GM18870 (cell line): ENCODE results near the gene PEX5.

Experiments
- ATAC-seq: cut with Tn5 transposase; IDR thresholded peaks from one replicate; pipeline ENCODE4 v1.9.1; 2021; ENCODE audit warnings: moderate library complexity; ENCODE audit not compliant: unreplicated experiment

Gene PEX5

DNA sequence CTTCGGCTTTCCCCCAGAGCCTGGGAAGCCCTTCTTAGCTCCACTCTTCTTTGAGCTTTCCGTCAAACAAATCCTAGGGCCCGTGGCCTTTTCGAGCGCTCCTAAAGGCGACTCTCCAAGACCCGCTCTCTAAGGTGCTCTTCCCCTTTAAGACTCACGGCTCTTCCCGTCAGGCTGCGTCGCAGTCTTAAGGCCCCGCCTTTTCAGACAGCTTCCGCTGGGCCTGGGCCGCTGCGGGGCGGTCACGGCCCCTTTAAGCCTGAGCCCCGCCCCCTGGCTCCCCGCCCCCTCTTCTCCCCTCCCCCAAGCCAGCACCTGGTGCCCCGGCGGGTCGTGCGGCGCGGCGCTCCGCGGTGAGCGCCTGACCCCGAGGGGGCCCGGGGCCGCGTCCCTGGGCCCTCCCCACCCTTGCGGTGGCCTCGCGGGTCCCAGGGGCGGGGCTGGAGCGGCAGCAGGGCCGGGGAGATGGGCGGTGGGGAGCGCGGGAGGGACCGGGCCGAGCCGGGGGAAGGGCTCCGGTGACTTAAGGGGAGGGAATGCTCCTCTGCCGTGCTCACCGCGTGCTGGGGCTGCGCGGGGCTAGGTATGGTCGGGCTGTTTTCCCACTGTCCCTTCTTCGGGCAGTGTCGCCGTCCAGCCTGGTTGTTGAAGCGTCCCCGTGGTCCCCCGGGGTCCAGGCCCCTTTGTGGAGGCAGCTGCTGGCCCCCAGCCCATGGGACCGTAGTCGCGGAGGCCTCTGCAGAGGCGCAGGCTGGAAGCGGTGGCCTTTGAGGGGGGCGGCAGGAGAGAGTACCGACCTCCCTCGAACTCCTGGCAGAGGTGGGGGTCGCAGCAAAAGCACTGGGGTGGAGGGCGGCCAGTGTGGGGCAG, at the start of gene PEX5:
TSS of gene PEX5 (plus strand) at position 289 of the 870 bp plus-strand sequence. CDS start 692 bp downstream, outside the sequence.
- ATAC-seq: peak; percentile 69

DNA sequence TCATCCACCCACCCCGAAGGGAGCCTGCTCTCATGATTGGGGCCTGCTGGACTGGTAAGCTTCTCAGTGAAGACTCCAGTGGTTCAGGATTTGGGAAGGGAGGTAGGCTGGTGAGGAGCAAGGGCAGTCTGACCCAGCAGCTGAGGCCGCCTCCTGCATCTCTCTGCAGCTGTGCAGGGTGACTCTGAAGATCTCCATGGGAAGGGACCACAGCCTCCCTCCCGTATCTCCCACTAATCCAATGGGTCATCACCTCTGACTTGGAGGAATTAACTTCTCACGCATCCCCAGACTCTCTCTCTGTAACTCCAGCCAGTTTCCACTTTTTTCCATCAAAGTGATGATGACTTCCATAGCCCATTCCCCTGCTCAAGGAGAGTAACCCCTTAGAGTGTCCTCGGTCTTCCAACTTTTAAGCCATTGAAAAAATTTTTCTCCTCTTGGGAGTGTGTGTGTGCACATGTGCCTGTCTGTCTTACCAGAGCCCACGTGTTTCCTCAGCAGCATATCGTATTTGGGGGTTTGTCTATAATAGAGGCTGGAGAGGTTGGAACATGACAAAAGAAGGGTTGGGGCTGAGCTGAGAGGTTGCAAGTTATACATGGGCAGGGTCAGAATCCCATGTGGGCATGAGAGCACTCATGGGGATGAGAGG, 48.0 kb upstream of the PEX5 start:
- no peak for ATAC-seq

DNA sequence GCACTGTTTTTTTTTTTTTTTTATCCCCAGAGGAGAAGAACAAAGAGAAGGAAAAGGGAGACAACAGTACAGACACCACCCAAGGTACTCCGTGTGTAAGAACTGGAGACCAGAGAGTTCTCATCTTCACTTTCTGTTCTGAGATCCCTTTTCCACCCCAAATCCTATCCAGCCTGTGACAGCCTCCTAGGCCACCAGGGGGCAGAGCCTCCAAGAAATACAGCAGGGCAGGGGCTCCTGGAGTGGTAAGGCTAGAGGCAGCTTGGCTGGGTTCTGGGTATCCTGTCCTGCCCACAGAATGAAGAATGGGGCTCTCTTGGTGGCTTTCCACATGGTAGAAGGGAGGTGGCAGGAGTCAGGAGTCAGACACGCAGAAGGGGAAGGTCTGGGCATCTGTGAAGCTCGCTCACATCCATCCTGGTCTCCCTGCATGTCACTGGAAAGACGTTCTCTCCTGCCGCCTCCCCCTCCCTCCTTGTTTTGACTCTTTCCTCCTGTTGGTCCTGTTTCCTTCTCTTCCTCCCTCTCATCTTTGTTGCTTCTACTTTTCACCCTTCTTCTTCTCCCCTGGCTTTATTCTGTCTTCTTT, 47.3 kb upstream of the PEX5 start:
- ATAC-seq: no peak

DNA sequence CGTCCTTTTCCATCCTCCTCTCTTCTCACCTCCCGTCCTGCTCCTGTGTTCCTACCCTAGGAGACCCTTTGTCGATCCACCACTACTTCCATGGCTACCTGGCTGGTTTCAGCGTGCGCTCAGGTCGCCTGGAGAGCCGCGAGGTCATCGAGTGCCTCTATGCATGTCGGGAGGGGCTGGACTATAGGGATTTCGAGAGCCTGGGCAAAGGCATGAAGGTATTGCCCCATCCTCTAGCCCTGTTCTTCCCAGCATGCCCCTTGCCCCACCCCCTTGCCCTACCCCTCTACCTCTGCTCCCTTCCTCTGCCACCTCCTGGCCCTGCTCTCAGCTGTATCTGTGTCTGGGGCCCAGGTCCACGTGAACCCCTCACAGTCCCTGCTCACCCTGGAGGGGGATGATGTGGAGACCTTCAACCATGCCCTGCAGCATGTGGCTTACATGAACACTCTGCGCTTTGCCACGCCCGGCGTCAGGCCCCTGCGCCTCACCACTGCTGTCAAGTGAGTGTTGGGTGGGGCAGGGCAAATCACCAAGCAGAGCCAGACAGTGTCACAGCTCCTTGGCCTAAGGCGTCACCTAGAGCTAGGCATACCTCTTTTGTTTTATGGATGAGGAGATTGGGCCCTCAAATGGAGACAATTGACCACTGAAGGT, 46.5 kb upstream of the PEX5 start:
- no peak for ATAC-seq

DNA sequence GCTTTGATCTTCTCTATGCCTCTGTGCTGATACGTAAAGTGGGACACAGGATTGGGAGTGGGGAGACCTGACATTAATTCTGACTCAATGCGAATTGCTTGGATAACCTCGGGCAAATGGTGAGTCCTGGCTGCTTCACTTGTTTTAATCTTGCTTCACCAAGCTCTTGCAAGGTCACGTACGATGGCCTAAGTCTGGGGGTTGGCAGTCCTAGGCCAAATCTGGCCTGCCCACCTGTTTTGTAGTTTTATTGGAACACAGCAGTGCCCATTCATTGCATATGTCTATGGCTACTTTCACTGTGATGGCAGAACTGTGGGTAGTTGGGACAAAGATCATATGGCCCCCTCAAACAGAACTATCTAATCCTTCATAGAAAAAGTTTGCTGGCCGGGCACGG, 45.9 kb upstream of the PEX5 start:
- no peak for ATAC-seq

DNA sequence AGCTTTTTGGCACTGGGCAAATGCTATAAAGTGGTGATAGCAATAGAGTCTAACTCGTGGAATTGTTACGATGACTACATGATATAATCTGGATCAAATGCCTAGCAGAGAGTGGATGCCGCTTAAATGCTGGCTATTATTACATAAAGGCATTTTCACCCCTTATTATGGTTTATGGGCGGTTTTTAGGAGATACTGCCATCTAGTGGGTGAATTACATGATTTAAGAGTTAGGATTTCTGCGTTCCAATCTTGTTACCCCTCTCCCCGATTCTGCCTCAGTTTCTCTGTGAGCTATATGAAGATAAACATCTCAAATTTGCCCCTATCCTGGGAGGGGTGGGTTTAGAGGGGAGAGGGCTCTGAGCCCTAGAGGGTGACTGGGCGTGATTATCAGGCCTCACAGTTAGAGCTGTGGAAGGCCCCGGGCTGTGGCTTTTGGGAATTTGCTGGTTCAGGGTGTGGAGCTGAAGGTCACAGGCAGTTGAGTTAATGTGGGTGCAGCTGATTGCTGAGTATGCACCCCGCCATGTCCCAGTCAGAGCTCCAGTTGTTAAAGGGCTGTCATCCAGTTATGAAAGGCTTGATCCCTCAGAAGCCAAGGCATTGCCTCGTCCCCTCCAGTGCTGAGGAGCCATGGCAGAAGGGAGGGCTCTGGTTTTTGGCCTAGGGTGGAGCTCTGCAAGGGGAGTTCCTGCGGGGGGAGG, 44.9 kb upstream of the PEX5 start:
- ATAC-seq: no peak

DNA sequence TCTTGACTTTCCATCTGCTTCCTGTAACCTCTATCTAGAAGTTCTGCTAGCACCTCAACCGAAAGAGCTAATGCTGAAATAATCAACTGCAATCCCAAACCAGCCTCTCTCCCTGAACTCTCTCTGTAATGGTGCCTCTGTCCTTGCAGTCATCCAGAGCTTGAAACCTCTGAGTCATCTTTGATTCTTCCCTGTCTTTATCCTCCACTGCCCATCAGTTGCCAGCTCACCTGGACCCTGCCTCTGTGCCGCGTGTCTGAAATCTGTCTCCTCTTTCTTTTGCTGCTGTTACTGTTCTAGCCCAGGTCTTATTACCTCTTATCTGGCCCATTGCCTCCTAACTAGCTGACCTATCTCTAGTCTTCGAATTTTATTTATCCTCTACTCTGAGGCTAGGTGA, 43.8 kb upstream of the PEX5 start:
- no peak for ATAC-seq

DNA sequence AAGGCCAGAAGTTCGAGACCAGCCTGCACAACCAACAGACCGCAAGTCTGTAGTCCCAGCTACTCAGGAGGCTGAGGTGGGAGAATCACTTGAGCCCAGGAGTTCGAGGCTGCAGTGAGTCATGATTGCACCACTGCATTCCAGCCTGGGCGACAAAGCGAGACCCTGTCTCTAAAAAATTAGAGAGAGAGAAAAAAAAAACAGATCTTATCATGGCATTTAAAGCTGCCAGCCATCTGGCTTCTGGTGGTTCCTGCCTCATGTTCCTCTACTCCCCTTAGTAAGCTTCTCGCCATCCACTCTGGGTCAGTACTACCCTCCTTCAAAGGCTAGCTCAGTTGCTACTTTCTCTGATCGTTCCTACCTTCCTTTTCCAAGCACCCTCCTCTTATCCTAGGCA, 43.3 kb upstream of the PEX5 start:
- ATAC-seq: no peak

DNA sequence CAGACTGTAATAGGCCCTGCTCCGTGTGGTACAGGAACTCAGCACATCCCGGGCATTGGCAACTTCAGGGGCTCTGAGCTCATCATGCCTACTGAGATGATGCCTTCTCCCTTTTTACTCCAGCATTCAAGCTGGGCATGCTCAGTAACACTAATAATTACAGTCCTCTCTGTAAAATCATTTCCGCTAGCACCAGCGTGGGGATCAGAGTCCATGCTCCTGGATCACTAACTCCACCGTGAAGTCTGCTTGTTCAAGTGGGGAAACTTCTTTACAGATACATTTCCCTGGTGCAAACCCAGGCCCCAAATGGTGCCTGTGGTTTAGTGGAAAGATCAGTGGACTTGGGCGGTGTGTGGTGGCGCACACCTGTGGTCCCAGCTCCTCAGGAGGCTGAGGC, 42.6 kb upstream of the PEX5 start:
- ATAC-seq: no peak

DNA sequence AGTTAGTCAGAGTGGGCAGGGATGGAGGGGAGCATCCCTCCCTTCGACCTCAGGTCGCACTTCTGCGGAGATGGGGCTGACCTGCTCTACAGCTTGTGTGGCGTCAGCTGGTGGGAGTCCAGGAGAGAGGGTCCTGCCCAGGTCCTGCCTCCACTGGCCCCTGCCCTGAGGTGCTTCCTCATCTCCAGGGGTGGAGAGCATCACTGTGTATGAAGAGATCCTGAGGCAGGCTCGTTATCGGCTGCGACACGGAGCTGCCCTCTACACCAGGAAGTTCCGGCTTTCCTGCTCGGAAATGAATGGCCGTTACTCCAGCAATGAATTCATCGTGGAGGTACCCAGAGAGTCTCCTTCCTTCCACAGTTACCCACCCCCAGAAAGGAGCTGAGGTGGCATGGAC, 39.1 kb upstream of the PEX5 start:
- no peak for ATAC-seq

DNA sequence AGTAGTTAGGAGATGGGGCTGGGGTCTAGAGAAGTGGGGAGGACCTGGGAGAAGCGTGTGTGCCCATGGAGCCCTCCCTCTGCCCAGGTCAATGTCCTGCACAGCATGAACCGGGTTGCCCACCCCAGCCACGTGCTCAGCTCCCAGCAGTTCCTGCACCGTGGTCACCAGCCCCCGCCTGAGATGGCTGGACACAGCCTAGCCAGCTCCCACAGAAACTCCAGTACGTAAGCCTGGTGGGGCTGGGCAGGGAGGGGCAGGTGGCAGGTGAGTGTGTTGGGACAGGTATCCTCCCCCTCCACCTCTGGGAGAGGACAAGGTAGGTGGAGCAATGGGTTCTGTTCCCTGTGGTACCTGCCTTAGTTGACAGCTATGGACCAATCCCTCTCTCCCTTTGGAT, 38.6 kb upstream of the PEX5 start:
- no peak for ATAC-seq

DNA sequence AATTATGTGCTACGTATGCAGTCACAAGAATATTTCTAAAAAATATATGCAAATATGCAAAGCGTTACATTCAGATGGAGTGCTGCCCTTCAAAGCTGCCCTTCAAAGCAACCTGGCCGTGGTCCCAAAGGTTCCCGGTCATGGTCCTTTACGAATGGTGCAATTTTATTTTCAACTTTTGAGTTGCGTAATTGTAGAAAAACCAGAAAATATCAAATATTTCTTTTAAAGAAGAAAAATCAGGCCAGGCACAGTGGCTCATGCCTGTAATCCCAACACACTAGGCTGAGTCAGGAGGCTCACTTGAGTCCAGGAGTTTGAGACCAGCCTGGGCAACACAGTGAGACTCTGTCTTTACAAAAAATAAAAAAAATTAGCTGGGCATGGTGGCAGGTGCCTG, 38.0 kb upstream of the PEX5 start:
- no peak for ATAC-seq

DNA sequence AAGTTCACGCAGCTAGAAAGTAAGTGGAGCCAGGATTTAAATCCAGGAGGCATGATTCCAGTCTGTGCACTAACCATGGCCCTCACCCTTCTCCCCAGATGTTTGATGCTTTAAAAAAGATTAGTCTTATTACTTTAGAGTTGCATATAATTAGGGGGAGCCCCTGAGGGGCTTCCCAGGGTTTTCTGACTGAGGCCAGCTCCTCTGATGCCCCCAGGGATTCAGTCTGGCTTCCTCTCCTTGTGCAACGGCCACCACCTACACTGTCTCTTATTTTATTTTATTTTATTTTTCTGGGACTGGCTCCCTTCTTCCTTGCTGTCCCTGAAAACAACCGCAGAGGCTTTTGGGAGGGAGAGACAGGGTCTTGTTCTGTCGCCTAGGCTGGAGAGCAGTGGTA, 36.7 kb upstream of the PEX5 start:
- no peak for ATAC-seq

DNA sequence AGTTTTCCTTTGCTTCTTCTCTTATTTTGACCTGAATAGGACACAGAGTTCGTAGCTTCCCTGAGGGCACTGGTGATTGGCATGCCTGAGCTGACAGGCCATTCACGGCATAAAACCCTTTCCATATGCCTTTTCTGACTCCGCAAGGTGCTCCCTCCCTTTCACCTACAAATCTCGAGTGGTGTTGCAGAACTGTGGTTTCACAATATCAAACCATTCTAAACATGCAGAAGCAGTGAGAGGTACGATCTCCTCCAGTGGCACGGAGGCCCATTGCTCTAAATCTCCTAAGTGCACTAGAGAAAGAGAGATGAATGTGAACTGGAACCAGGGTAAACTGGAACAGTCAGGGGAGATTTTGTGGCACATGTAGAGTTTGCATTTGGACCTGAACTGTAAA, 35.4 kb upstream of the PEX5 start:
- ATAC-seq: no peak

DNA sequence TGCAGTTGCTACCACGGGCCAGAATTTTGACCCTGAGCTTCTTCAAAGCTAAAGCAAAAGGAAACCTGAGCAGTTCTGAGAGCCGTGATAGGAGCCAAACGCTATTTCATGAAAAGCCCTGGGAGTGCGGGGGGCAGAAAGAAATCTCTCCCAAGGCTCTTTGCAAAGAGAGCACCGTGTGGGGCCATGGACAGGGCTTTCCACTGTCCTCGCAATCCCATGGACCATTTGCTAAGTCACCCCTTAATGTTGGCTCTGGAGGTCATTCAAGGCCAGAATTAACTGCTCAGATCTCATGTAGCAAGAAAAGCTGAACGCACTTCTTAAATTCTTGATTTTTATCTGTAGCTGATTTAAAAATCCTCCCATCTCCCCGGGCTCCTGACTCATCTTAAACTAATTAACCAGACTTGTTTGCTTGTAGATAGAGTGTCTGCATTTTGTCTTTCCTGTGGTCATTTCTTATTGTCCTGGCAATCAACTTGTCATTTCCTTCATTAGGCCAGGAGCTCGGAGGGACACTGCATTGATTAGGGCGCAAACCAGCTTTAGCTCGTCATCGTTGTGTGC, 34.5 kb upstream of the PEX5 start:
- no peak for ATAC-seq

DNA sequence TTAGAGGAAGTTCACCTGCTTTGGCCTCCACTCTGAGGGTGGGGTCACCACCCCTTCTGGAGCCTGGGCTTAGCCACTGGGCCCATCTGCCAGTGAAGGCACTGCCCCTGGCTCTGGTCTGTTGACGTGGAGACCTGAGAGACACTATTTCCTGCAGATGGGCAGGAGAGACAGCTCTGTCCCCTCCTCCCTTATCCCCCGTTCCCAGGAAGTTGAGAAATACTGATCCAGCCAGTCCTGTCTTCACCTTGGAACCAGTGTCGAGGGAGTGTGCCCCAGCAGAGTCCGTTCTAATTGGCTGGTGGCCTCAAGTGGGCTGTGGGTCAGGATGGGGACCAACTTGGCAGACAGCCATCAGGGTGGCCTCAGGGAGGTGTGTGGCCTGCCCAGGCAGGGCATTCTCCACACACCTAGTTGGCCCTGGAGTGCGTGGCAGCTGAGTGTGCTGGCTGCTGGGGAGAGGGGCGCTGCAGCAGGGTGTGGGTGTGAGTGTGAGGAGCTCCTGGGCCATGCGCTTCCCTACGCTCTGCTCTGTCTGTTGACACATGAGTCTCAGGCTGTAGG, 33.9 kb upstream of the PEX5 start:
- ATAC-seq: no peak

DNA sequence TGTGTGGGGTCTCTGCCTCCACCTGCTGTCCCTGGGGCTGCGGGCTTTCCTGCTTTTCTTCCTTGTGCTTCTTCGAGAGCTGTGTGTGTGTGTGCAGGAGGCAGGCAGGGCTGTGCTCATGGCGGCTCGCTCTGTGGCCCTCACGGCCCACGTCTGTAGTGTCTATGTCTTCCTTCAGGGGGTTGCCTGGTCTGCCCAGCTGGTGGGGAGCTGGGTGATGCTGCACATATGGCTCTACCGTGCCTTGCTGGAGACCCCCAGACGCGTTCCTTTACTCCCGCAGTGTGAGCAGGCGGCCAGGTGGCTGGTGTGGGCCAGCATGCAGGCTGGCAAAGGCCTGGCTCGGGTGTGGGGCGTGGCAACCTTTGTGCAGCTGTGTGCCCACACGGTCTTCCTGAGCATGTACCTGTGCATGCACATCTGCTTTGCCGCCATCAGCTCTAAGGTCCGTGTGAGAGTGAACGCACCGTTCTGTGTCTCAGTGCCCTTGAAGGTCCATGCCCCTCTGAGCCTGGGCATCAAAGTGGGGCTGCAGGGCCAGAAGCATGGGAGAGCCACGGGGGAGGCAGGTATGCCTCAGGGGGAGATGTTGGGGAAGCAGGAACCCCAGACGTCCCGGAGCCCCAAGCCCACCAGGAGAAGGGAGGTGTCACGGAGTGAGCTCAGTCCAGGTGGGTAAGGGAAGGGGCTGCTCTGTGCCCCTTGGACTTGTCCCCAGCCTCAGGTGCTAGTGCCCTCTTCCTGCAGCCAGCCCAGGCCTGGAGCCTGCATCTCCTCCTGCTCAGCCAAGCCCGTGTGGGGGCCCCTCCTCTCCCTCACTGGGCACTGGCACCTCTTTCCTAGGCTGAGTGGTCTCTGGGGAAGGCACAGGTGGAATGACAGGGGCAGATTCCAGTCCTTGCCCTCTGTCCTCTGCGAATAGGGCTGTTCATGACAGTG, 33.0 kb upstream of the PEX5 start:
- ATAC-seq: no peak

DNA sequence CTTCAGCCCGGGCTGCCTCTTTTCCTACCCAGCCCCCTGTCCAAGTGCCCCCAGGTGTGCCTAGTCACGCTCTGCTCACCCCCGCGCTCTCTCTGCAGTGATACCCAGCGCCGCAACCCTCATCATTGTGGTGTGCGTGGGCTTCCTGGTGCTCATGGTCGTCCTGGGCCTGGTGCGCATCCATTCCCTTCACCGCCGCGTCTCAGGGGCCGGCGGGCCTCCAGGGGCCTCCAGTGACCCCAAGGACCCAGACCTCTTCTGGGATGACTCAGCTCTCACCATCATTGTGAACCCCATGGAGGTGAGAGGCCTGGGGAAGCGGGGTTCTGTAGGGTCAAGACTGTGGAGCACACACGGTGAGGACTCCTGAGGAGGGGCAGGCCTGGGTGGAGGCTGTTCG, 32.1 kb upstream of the PEX5 start:
- ATAC-seq: no peak
